HEK293 (cell line): ENCODE measurements around the gene CC2D1A.
A peak's percentile ranks its signal among the peaks of the same experiment; 100 is the strongest.

Source experiments
- CTCF ChIA-PET: fragments of 350-600 bp; formaldehyde crosslinking; extraction: SDS; loops from one replicate; lab custom pipeline; 2021; ENCODE audit warnings: antibody characterized with exemption; lab: Yijun Ruan, JAX
- POLR2A ChIA-PET: fragments of 300-600 bp; formaldehyde crosslinking; extraction: SDS; loops from one replicate; lab custom pipeline; 2020; ENCODE audit warnings: antibody characterized with exemption, inconsistent platforms; lab: Yijun Ruan, JAX
- H3K27ac ChIP-seq: fragments of 200-500 bp; sonication (Bioruptor generic); 2 replicates; pipeline ENCODE4 v1.5.1; 2014; ENCODE audit warnings: low read depth, low read length, control low read depth, inconsistent platforms; ENCODE audit errors: extremely low read depth
- H3K36me3 ChIP-seq, 2 experiments: fragments of 200-500 bp in 1 of 2; sonication (Bioruptor generic) in 1 of 2; 1 replicate in 1 of 2; 2 replicates in 1 of 2; pipeline ENCODE4 v1.5.1; 2014 to 2017; ENCODE audit warnings: inconsistent platforms in 2 of 2, low read length in 2 of 2; ENCODE audit not compliant: control insufficient read depth in 2 of 2, insufficient read depth in 1 of 2
- H3K4me1 ChIP-seq: fragments of 200-500 bp; sonication (Bioruptor generic); 2 replicates; pipeline ENCODE4 v1.5.1; 2014; ENCODE audit warnings: mild to moderate bottlenecking, low read length, inconsistent platforms; ENCODE audit not compliant: control insufficient read depth, insufficient read depth
- H3K4me3 ChIP-seq: 2 replicates; pipeline ENCODE4 v1.5.1; 2011; ENCODE audit warnings: low read depth, mild to moderate bottlenecking, control low read depth, low read length, moderate library complexity
- H3K9me3 ChIP-seq: fragments of 200-500 bp; sonication (Bioruptor generic); 2 replicates; pipeline ENCODE4 v1.5.1; 2014; ENCODE audit warnings: low read depth, low read length, inconsistent platforms; ENCODE audit not compliant: control insufficient read depth, insufficient read depth
- ATF2 ChIP-seq: fragments of 450-650 bp; formaldehyde crosslinking; IDR thresholded peaks from 2 replicates; pipeline ENCODE4 v1.5.1; 2016; ENCODE audit warnings: missing biosample characterization, missing genetic modification characterization, low read depth
- GLI2 ChIP-seq: fragments of 450-650 bp; formaldehyde crosslinking; IDR thresholded peaks from 2 replicates; pipeline ENCODE4; 2017; ENCODE audit warnings: missing biosample characterization, missing genetic modification characterization, low read depth, borderline replicate concordance
- MYNN ChIP-seq: fragments of 450-650 bp; formaldehyde crosslinking; IDR thresholded peaks from 2 replicates; pipeline ENCODE4 v1.5.1; 2016; ENCODE audit warnings: missing biosample characterization, missing genetic modification characterization, borderline replicate concordance
- ZNF121 ChIP-seq: fragments of 450-650 bp; formaldehyde crosslinking; IDR thresholded peaks from 2 replicates; pipeline ENCODE4 v1.5.1; 2016; ENCODE audit warnings: missing biosample characterization, missing genetic modification characterization
- ZNF16 ChIP-seq: fragments of 450-650 bp; formaldehyde crosslinking; IDR thresholded peaks from 2 replicates; pipeline ENCODE4 v1.5.1; 2016; ENCODE audit warnings: low read depth, missing biosample characterization, missing genetic modification characterization
- ZNF19 ChIP-seq: fragments of 450-650 bp; formaldehyde crosslinking; IDR thresholded peaks from 2 replicates; pipeline ENCODE4; 2016; ENCODE audit warnings: missing biosample characterization, missing genetic modification characterization, low read depth
- ZNF221 ChIP-seq: fragments of 450-650 bp; formaldehyde crosslinking; IDR thresholded peaks from 2 replicates; pipeline ENCODE4 v1.5.1; 2017; ENCODE audit warnings: missing biosample characterization, missing genetic modification characterization, borderline replicate concordance
- ZNF280D ChIP-seq: fragments of 450-650 bp; formaldehyde crosslinking; IDR thresholded peaks from 2 replicates; pipeline ENCODE4 v1.5.1; 2016; ENCODE audit warnings: missing biosample characterization, missing genetic modification characterization
- ZNF366 ChIP-seq: fragments of 450-650 bp; formaldehyde crosslinking; conservative IDR thresholded peaks from 2 replicates; pipeline ENCODE4 v1.5.1; 2016; ENCODE audit warnings: missing biosample characterization, missing genetic modification characterization
- ZNF548 ChIP-seq: fragments of 450-650 bp; formaldehyde crosslinking; IDR thresholded peaks from 2 replicates; pipeline ENCODE4 v1.5.1; 2016; ENCODE audit warnings: missing biosample characterization, missing genetic modification characterization
- ZNF610 ChIP-seq: fragments of 450-650 bp; formaldehyde crosslinking; IDR thresholded peaks from 2 replicates; pipeline ENCODE4 v1.5.1; 2016; ENCODE audit warnings: missing biosample characterization, missing genetic modification characterization, borderline replicate concordance
- ZNF664 ChIP-seq: fragments of 450-650 bp; formaldehyde crosslinking; IDR thresholded peaks from 2 replicates; pipeline ENCODE4 v1.5.1; 2016; ENCODE audit warnings: missing biosample characterization, missing genetic modification characterization
- ZNF785 ChIP-seq: fragments of 450-650 bp; formaldehyde crosslinking; IDR thresholded peaks from 2 replicates; pipeline ENCODE4 v1.5.1; 2016; ENCODE audit warnings: missing biosample characterization, missing genetic modification characterization
- ZNF837 ChIP-seq: fragments of 450-650 bp; formaldehyde crosslinking; IDR thresholded peaks from 2 replicates; pipeline ENCODE4 v1.5.1; 2016; ENCODE audit warnings: missing biosample characterization, missing genetic modification characterization
- TF ChIP-seq, protein P1 (sequence below): fragments of 450-650 bp; formaldehyde crosslinking; IDR thresholded peaks from 2 replicates; pipeline ENCODE4 v1.5.1; 2016; ENCODE audit warnings: missing biosample characterization, missing genetic modification characterization, borderline replicate concordance
- TF ChIP-seq, protein P2 (sequence below): fragments of 450-650 bp; formaldehyde crosslinking; IDR thresholded peaks from 2 replicates; pipeline ENCODE4 v1.5.1; 2016; ENCODE audit warnings: missing biosample characterization, missing genetic modification characterization
- TF ChIP-seq, protein P3 (sequence below): fragments of 450-650 bp; formaldehyde crosslinking; IDR thresholded peaks from 2 replicates; pipeline ENCODE4 v1.5.1; 2016; ENCODE audit warnings: missing biosample characterization, missing genetic modification characterization

The CC2D1A gene

GRCh38 chr19:13856497-13856896 is 49.5 kb upstream of the CC2D1A start (continued):
- TF ChIP-seq, protein P1, sequence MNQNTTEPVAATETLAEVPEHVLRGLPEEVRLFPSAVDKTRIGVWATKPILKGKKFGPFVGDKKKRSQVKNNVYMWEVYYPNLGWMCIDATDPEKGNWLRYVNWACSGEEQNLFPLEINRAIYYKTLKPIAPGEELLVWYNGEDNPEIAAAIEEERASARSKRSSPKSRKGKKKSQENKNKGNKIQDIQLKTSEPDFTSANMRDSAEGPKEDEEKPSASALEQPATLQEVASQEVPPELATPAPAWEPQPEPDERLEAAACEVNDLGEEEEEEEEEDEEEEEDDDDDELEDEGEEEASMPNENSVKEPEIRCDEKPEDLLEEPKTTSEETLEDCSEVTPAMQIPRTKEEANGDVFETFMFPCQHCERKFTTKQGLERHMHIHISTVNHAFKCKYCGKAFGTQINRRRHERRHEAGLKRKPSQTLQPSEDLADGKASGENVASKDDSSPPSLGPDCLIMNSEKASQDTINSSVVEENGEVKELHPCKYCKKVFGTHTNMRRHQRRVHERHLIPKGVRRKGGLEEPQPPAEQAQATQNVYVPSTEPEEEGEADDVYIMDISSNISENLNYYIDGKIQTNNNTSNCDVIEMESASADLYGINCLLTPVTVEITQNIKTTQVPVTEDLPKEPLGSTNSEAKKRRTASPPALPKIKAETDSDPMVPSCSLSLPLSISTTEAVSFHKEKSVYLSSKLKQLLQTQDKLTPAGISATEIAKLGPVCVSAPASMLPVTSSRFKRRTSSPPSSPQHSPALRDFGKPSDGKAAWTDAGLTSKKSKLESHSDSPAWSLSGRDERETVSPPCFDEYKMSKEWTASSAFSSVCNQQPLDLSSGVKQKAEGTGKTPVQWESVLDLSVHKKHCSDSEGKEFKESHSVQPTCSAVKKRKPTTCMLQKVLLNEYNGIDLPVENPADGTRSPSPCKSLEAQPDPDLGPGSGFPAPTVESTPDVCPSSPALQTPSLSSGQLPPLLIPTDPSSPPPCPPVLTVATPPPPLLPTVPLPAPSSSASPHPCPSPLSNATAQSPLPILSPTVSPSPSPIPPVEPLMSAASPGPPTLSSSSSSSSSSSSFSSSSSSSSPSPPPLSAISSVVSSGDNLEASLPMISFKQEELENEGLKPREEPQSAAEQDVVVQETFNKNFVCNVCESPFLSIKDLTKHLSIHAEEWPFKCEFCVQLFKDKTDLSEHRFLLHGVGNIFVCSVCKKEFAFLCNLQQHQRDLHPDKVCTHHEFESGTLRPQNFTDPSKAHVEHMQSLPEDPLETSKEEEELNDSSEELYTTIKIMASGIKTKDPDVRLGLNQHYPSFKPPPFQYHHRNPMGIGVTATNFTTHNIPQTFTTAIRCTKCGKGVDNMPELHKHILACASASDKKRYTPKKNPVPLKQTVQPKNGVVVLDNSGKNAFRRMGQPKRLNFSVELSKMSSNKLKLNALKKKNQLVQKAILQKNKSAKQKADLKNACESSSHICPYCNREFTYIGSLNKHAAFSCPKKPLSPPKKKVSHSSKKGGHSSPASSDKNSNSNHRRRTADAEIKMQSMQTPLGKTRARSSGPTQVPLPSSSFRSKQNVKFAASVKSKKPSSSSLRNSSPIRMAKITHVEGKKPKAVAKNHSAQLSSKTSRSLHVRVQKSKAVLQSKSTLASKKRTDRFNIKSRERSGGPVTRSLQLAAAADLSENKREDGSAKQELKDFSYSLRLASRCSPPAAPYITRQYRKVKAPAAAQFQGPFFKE, result no peak

- H3K4me3 ChIP-seq, result no peak overlapping the region
- H3K4me1 ChIP-seq, result no peaks in the 10 kb centered on the region; the same call in 1 of the 2 replicates
- peak; percentile 91 for TF ChIP-seq ZNF121 (tag by site-specific recombination)
- no peak for TF ChIP-seq ZNF664 (tag by site-specific recombination)
- no peak for TF ChIP-seq MYNN (tag by site-specific recombination)
- no peak for TF ChIP-seq ZNF785
- TF ChIP-seq ZNF221, result no peak
- TF ChIP-seq, protein P2, sequence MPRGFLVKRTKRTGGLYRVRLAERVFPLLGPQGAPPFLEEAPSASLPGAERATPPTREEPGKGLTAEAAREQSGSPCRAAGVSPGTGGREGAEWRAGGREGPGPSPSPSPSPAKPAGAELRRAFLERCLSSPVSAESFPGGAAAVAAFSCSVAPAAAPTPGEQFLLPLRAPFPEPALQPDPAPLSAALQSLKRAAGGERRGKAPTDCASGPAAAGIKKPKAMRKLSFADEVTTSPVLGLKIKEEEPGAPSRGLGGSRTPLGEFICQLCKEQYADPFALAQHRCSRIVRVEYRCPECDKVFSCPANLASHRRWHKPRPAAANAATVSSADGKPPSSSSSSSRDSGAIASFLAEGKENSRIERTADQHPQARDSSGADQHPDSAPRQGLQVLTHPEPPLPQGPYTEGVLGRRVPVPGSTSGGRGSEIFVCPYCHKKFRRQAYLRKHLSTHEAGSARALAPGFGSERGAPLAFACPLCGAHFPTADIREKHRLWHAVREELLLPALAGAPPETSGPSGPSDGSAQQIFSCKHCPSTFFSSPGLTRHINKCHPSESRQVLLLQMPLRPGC, result no peak
- TF ChIP-seq ZNF366 (tag by site-specific recombination), result no peak
- TF ChIP-seq, protein P3, sequence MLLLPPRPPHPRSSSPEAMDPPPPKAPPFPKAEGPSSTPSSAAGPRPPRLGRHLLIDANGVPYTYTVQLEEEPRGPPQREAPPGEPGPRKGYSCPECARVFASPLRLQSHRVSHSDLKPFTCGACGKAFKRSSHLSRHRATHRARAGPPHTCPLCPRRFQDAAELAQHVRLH (tag by site-specific recombination), result peak; percentile 40; the same call in 1 of the 2 replicates
- no peak overlapping the region for H3K27ac ChIP-seq
- ChIA-PET CTCF (interaction anchor here (0.6 to 2.1 kb wide), 6 partner anchors 8 to 86 kb away, joined by 3 to 7 read pairs (median 4); partner anchors contain the start of gene ZSWIM4), POLR2A (interaction anchor here (0.5 to 1.6 kb wide), 3 partner anchors 8 to 1039 kb away, joined by 3 to 9 read pairs (median 4); partner anchors contain the start of gene MRI1)
- H3K9me3 ChIP-seq, result no peaks in the 10 kb centered on the region
- H3K36me3 ChIP-seq, result no peaks in the 10 kb centered on the region
These were observed 46.6 kb upstream of the CC2D1A start for GRCh38 chr19:13859361-13859880.

DNA sequence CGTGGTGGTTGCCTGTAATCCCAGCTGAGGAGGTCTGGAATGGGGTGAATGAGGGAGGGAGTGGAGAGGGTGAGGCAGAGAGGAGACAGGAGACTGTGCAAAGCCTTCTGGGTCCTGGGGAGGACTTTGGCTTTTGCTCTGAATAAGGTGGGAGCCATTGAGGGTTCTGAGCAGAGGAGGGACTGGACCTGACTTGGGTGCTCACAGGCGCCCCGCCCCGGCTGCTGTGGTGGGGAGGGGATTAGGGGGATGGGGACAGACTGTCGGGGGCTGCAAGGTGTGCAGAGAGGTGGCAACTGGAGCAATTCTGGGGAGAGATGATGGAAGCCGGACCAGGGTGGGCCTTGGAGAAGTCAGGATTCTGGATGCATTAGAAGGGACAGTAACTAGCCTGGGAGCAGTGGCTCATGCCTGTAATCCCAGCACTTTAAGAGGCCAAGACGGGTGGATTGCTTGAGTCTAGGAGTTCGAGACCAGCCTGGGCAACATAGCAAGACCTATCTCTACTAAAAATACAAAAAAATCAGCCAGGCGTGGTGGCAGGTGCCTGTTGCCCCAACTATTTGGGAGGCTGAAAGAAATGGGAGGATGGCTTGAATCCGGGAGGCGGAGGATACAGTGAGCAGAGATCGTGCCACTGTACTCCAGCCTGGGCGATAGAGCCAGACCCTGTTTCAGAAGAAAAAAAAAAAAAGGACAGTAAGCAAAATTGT is 45.2 kb upstream of the CC2D1A start:
- no peak overlapping the region for H3K4me3 ChIP-seq
- no peaks in the 10 kb centered on the region for H3K9me3 ChIP-seq
- no peak overlapping the region for H3K27ac ChIP-seq
- H3K4me1 ChIP-seq, result no peaks in the 10 kb centered on the region; the same call in 1 of the 2 replicates
- ChIA-PET POLR2A (interaction anchor here (0.6 to 2.3 kb wide), 4 partner anchors 9 to 19 kb away, joined by 3 to 19 read pairs (median 6); no protein-coding TSS in a partner anchor), CTCF (interaction anchor here (0.6 to 3.9 kb wide), 13 partner anchors 8 to 271 kb away, joined by 3 to 45 read pairs (median 12); partner anchors contain the start of gene ZSWIM4)
- TF ChIP-seq ZNF548 (tag by site-specific recombination) (no peak), ZNF121 (tag by site-specific recombination) (peak; percentile 66; the same call in 1 of the 2 replicates), ZNF280D (no peak), ZNF16 (tag by site-specific recombination) (peak; percentile 84), ZNF610 (tag by site-specific recombination) (no peak), ZNF837 (tag by site-specific recombination) (no peak), ATF2 (tag by site-specific recombination) (no peak), GLI2 (tag by site-specific recombination) (no peak), ZNF19 (no peak), MYNN (tag by site-specific recombination) (no peak)
- H3K36me3 ChIP-seq, result no peaks in the 10 kb centered on the region
